Stimulated activated CD4-positive, alpha-beta T cell treated with anti-CD3 and anti-CD28 coated beads, Interleukin-1b, Interleukin-23, amount 100 ng/mL, for 48 hours (primary cell): ENCODE results near the gene KCNIP3.
"Not testable (repeated sequence)": the region's sequence is repeated elsewhere in the genome, so short reads cannot be mapped to it uniquely, and the experiment has no call there.

Experiments used
- DNase-seq: peaks from one replicate; pipeline ENCODE4 v3.0.0-alpha.2; 2020

KCNIP3 gene

DNA sequence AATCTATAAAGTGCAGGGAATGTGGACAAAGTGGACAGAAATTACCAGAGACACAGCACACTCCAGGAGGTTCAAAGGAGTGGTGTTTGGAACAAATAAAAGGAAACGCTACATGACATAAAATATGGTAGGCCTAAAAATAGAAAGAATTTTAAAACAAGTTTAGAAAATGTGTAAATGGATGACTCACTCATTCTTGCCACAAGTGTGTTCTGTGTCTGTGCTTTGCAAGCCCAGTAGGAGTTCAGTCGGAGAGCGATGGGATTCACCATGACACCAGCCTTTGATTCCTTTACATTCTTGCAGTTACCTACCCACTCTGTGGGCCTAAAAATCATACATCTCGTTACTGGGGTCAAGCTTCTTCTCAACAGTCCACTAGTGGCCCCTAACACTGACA lies 136.2 kb downstream of the KCNIP3 start:
- not testable (repeated sequence) for DNase-seq

DNA sequence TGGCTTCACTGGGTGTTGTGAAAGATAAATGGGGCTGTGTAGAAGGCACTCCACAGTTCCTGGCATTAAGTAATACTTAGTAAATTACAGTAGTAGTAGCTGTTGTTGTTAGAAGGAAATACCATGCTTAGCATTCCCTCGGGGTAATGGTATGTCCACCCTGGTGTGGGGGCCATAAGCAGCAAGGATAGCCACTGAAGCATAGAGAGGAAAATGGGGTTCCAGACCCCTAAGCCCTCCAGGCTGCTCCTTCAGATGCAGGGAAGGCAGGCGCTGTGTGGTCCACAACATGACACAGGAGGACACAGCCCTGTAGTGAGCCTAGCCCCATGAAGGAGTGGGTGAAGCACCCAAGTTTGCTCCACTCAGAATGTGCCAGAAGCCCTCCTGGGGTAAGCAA lies 136.8 kb downstream of the KCNIP3 start:
- DNase-seq: not testable (repeated sequence)

DNA sequence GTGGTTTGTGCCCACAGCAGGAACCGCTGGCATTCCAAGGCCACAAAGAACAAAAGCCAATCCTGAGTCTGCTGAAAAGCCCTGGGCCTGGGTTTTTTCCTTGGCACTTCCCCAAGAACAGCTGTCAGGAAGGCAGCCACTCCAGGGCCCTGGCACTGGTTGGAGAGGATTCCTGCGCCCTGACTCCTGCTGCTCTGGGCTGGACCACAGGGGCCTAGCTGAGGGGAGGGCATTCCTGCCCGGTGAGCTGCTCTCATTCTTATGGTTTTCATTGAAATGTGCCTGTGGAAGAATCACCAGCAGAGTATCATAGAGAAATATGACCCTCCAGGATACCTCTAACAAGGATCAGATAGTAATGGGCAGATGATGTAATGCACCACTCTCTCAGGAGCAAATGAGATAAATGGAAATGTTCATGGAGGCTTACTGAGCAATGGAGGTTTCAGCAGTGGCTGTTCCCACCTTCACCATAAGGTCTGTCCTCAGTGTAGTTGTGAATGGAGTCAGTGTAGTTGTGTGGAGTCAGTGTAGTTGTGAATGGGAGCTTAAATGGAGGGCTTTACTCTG lies 137.4 kb downstream of the KCNIP3 start:
- not testable (repeated sequence) for DNase-seq

DNA sequence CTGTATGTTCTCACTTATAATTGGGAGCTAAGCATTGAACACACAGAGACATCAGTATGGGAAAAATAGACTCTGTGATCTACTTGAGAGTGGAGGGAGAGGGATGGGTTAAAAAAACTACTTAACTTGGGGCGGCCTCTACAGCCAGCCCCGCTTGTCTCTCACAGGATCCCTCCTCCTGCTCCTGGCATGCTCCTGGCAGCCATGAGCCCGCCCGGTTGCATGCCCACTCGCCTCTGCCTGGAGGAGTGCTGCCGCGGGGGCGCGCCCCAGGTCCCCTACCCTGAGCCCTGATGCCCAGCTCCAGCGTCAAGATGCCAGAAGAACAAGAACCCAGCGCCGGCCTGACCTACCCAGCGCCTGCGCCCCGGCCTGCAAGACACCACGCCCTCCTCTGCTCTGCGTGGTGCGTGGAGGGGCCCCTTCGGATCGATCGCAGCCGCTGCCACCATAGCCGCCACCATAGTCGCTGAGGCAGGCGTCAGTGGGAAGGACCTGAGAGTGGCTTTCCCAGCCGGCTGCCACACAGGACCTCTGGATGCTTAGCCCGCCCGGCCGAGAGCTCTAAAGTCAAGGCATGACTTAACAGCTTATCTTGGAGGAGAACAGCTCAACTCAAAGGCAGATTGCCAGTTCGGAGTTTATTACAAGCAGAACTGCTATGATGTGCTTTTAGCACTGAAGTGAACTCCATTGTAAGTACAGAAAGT lies 138.2 kb downstream of the KCNIP3 start:
- DNase-seq: not testable (repeated sequence)
